ENCODE measurements around the gene PDE1A. TPM values are rescaled to one million over a fixed set of nuclear protein-coding genes. Genes with fewer than 3 reads are reported as not detected.

Gene PDE1A
- polyA plus RNA-seq, 1 of the 3 experiments (the other 2 are of a cell fraction), result 0.08 TPM

- H3K9ac ChIP-seq, result peak overlapping the region; percentile 46; the same call in 1 of the 2 replicates
- CTCF ChIA-PET, result no interaction called here
Observed at GRCh38 chr2:182229297-182229696, 197.5 kb downstream of the PDE1A start.

GRCh38 chr2:182228741-182229140 is 198.1 kb downstream of the PDE1A start:
- peak overlapping the region; percentile 46; the same call in 1 of the 2 replicates for H3K9ac ChIP-seq
- POLR2A ChIA-PET, result no interaction called here
- CTCF ChIA-PET, result no interaction called here

More at GRCh38 chr2:182229297-182229696, 197.5 kb downstream of the PDE1A start:
- Histone ChIP-seq H3K27ac (ENCODE audit: low read depth in 2 of 2, low read length in 1 of 2) (peak overlapping the region in 1 of 2 experiments; percentile 77; a peak in 2 of 4 replicates), H3K4me3 (ENCODE audit: low read depth in 2 of 2, low read length in 1 of 2) (no peak overlapping the region), H3F3A (replicated peaks; ENCODE audit: insufficient read depth) (peaks cover 21% of the 10 kb centered on the region), H3K4me2 (peak overlapping the region; percentile 44), H4K20me1 (ENCODE audit: insufficient read depth) (no peaks in the 10 kb centered on the region), H3K9me3 (no peaks in the 10 kb centered on the region), H3K9me2 (no peaks in the 10 kb centered on the region), H2AFZ (ENCODE audit: low read depth) (no peak overlapping the region), H3K79me2 (ENCODE audit: insufficient read depth) (no peaks in the 10 kb centered on the region), H3K4me1 (ENCODE audit: control insufficient read depth in 1 of 2, insufficient read depth in 2 of 2, low read depth in 1 of 2, low read length in 1 of 2) (peaks cover 0 to 29% of the 10 kb centered on the region in 2 experiments; a peak in 2 of 4 replicates), H3K27me3 (ENCODE audit: insufficient read depth) (no peaks in the 10 kb centered on the region), H3K36me3 (replicated peaks in 1 of 2; ENCODE audit: control insufficient read depth in 1 of 2, insufficient read depth in 2 of 2, low read length in 1 of 2) (peaks cover 0 to 4% of the 10 kb centered on the region in 2 experiments)
- no peak for DNase-seq
- WGBS (ENCODE audit: low lambda C conversion rate), result 29% methylated on average over 2 of the region's 2 CpGs
- POLR2A ChIA-PET, result no interaction called here
- TF ChIP-seq ELF1 (IDR thresholded peaks at IDR 0.05), result no peak
- peak; percentile 53; the same call in 1 of the 2 replicates for TF ChIP-seq FOSL2 (IDR thresholded peaks at IDR 0.05; ENCODE audit: borderline replicate concordance, low read depth)
- TF ChIP-seq MEF2A (IDR thresholded peaks at IDR 0.05; ENCODE audit: borderline replicate concordance, low read depth), result no peak

GRCh38 chr2:182228073-182228473 is 198.8 kb downstream of the PDE1A start:
- Histone ChIP-seq H3K9me3 (no peaks in the 10 kb centered on the region), H3K27ac (ENCODE audit: low read depth in 2 of 2, low read length in 1 of 2) (peak overlapping the region in 1 of 2 experiments; percentile 77; a peak in 1 of 4 replicates), H3F3A (replicated peaks; ENCODE audit: insufficient read depth) (peaks cover 21% of the 10 kb centered on the region), H3K9me2 (no peaks in the 10 kb centered on the region), H3K9ac (no peak overlapping the region), H3K4me3 (ENCODE audit: low read depth in 2 of 2, low read length in 1 of 2) (no peak overlapping the region), H3K36me3 (replicated peaks in 1 of 2; ENCODE audit: control insufficient read depth in 1 of 2, insufficient read depth in 2 of 2, low read length in 1 of 2) (no peaks in the 10 kb centered on the region), H3K4me1 (ENCODE audit: control insufficient read depth in 1 of 2, insufficient read depth in 2 of 2, low read depth in 1 of 2, low read length in 1 of 2) (peaks cover 0 to 29% of the 10 kb centered on the region in 2 experiments; a peak in 2 of 4 replicates), H2AFZ (ENCODE audit: low read depth) (no peak overlapping the region; the same call in 1 of the 2 replicates), H4K20me1 (ENCODE audit: insufficient read depth) (no peaks in the 10 kb centered on the region), H3K4me2 (no peak overlapping the region), H3K27me3 (ENCODE audit: insufficient read depth) (no peaks in the 10 kb centered on the region), H3K79me2 (ENCODE audit: insufficient read depth) (no peaks in the 10 kb centered on the region)
- 100% methylated on average over 2 of the region's 2 CpGs for WGBS (ENCODE audit: low lambda C conversion rate)
- POLR2A ChIA-PET, result no interaction called here
- CTCF ChIA-PET, result no interaction called here
- DNase-seq, result no peak
- TF ChIP-seq MEF2A (IDR thresholded peaks at IDR 0.05; ENCODE audit: borderline replicate concordance, low read depth) (no peak), TAF1 (IDR thresholded peaks at IDR 0.05; ENCODE audit: borderline replicate concordance, low read depth, low read length) (no peak), NRF1 (IDR thresholded peaks at IDR 0.05; ENCODE audit: low read depth, low read length) (no peak), FOXJ3 (CRISPR knock-in tag; IDR thresholded peaks at IDR 0.05) (no peak), EZH2phosphoT487 (IDR thresholded peaks at IDR 0.05; ENCODE audit: borderline replicate concordance, low read depth) (no peak), JUND (IDR thresholded peaks at IDR 0.05) (no peak), ZBTB33 (IDR thresholded peaks at IDR 0.05; ENCODE audit: borderline replicate concordance, low read depth) (no peak), USF1 (IDR thresholded peaks at IDR 0.05; ENCODE audit: borderline replicate concordance, low read depth) (no peak), USF2 (IDR thresholded peaks at IDR 0.05; ENCODE audit: borderline replicate concordance, low read depth, low read length) (no peak), SIN3A (IDR thresholded peaks at IDR 0.05; ENCODE audit: borderline replicate concordance, low read depth, low read length) (no peak), TEAD4 (IDR thresholded peaks at IDR 0.05; ENCODE audit: borderline replicate concordance, insufficient read depth) (no peak), ELF1 (IDR thresholded peaks at IDR 0.05) (no peak), TCF12 (IDR thresholded peaks at IDR 0.05) (no peak), FOXM1 (IDR thresholded peaks at IDR 0.05; ENCODE audit: low read depth) (no peak), RCOR1 (IDR thresholded peaks at IDR 0.05; ENCODE audit: low read length) (no peak), YY1 (IDR thresholded peaks at IDR 0.05; ENCODE audit: low read depth) (no peak), POLR2AphosphoS5 (IDR thresholded peaks at IDR 0.05; ENCODE audit: low read depth, low read length) (no peak)

More at GRCh38 chr2:182228741-182229140, 198.1 kb downstream of the PDE1A start:
- 29% methylated on average over 2 of the region's 2 CpGs for WGBS (ENCODE audit: low lambda C conversion rate)
- H3K9me2 ChIP-seq, result no peaks in the 10 kb centered on the region
- no peak overlapping the region for H2AFZ ChIP-seq (ENCODE audit: low read depth)
- H3K27me3 ChIP-seq (ENCODE audit: insufficient read depth), result no peaks in the 10 kb centered on the region
- H3K4me2 ChIP-seq, result peak overlapping the region; percentile 44
- H4K20me1 ChIP-seq (ENCODE audit: insufficient read depth), result no peaks in the 10 kb centered on the region
- no peaks in the 10 kb centered on the region for H3K79me2 ChIP-seq (ENCODE audit: insufficient read depth)
- peaks cover 0 to under 1% of the 10 kb centered on the region in 2 experiments for H3K36me3 ChIP-seq (replicated peaks in 1 of 2; ENCODE audit: control insufficient read depth in 1 of 2, insufficient read depth in 2 of 2, low read length in 1 of 2)
- peak overlapping the region in 1 of 2 experiments; percentile 77; a peak in 2 of 4 replicates for H3K27ac ChIP-seq (ENCODE audit: low read depth in 2 of 2, low read length in 1 of 2)
- no peaks in the 10 kb centered on the region for H3K9me3 ChIP-seq
- H3F3A ChIP-seq (replicated peaks; ENCODE audit: insufficient read depth), result peaks cover 21% of the 10 kb centered on the region
- DNase-seq, result no peak
- H3K4me1 ChIP-seq (ENCODE audit: control insufficient read depth in 1 of 2, insufficient read depth in 2 of 2, low read depth in 1 of 2, low read length in 1 of 2), result peaks cover 0 to 29% of the 10 kb centered on the region in 2 experiments; a peak in 2 of 4 replicates
- H3K4me3 ChIP-seq (ENCODE audit: low read depth in 2 of 2, low read length in 1 of 2), result no peak overlapping the region
- TF ChIP-seq FOSL2 (IDR thresholded peaks at IDR 0.05; ENCODE audit: borderline replicate concordance, low read depth), result 0 out of 2 replicates have a peak, but pooled peaks have one; percentile 43
- no peak for TF ChIP-seq POLR2AphosphoS5 (IDR thresholded peaks at IDR 0.05; ENCODE audit: low read depth, low read length)

Measured in SK-N-SH (cell line).